ENCODE results near the gene DDB1.

DNA sequence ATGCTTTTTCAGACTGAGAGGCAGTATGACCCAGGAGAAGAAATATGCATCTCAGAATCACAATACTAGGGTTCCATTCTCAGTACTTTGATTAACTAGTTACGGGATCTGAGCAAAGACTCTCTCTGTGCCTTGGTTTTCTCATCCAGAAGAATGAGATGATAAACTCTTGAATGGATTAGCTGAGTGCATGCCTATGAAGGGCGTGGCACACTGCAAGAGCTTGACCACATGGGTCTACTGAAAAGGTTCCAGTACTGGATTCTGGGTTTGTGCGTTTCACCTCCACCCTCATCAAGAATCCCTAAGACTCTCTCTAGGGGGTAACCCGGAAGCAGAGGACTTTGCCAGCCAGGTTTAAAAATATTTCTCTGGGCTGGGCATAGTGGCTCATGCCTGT is 66.3 kb downstream of the DDB1 start:
- TF ChIP-seq, protein P1, sequence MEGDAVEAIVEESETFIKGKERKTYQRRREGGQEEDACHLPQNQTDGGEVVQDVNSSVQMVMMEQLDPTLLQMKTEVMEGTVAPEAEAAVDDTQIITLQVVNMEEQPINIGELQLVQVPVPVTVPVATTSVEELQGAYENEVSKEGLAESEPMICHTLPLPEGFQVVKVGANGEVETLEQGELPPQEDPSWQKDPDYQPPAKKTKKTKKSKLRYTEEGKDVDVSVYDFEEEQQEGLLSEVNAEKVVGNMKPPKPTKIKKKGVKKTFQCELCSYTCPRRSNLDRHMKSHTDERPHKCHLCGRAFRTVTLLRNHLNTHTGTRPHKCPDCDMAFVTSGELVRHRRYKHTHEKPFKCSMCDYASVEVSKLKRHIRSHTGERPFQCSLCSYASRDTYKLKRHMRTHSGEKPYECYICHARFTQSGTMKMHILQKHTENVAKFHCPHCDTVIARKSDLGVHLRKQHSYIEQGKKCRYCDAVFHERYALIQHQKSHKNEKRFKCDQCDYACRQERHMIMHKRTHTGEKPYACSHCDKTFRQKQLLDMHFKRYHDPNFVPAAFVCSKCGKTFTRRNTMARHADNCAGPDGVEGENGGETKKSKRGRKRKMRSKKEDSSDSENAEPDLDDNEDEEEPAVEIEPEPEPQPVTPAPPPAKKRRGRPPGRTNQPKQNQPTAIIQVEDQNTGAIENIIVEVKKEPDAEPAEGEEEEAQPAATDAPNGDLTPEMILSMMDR (IDR thresholded peaks at IDR 0.05): no peak
- no peak for TF ChIP-seq POLR2A (IDR thresholded peaks at IDR 0.05)
